Glutamatergic neuron (in vitro differentiated cells): ENCODE results near the gene UBL4B. TPM values are rescaled to one million over a fixed set of nuclear protein-coding genes. Genes with fewer than 3 reads are reported as not detected.

Source experiments
- DNase-seq: peaks from one replicate; pipeline ENCODE4 v3.0.0; 2022
- H3K27ac Mint-ChIP-seq: one replicate; pipeline ENCODE4 v1.8.0; 2020; ENCODE audit warnings: mild to moderate bottlenecking, mixed read lengths, inconsistent platforms; ENCODE audit not compliant: unreplicated experiment
- H3K27me3 Mint-ChIP-seq: one replicate; pipeline ENCODE4 v1.8.0; 2020; ENCODE audit warnings: mild to moderate bottlenecking, moderate library complexity, mixed read lengths, inconsistent platforms; ENCODE audit not compliant: unreplicated experiment
- H3K36me3 Mint-ChIP-seq: one replicate; pipeline ENCODE4 v1.8.0; 2020; ENCODE audit warnings: mild to moderate bottlenecking, mixed read lengths, inconsistent platforms; ENCODE audit not compliant: unreplicated experiment
- H3K4me1 Mint-ChIP-seq: one replicate; pipeline ENCODE4 v1.8.0; 2020; ENCODE audit warnings: mild to moderate bottlenecking, low read depth, mixed read lengths, inconsistent platforms; ENCODE audit not compliant: unreplicated experiment
- H3K4me3 Mint-ChIP-seq: one replicate; pipeline ENCODE4 v1.8.0; 2020; ENCODE audit warnings: mild to moderate bottlenecking, mixed read lengths, inconsistent platforms; ENCODE audit not compliant: unreplicated experiment
- H3K9me3 Mint-ChIP-seq: one replicate; pipeline ENCODE4 v1.8.0; 2020; ENCODE audit warnings: mild to moderate bottlenecking, moderate library complexity, mixed read lengths, inconsistent platforms; ENCODE audit not compliant: unreplicated experiment
- CTCF ChIP-seq: fragments of 200-600 bp; sonication (generic); IDR thresholded peaks from one replicate; pipeline ENCODE4 v1.5.0; 2021; ENCODE audit not compliant: partially characterized antibody, unreplicated experiment
- total RNA-seq: library from RNA; stranded (reverse); fragmentation: NEBNext Ultra II Directional; extraction: Animal tissue kit (Norgen Biotek cat#: 25700); gene quantifications from one replicate; pipeline ENCODE4 v1.2.1, GENCODE V29; 2021; ENCODE audit not compliant: unreplicated experiment

UBL4B gene
- total RNA-seq, 1 donor from 2014 or later = not detected

DNA sequence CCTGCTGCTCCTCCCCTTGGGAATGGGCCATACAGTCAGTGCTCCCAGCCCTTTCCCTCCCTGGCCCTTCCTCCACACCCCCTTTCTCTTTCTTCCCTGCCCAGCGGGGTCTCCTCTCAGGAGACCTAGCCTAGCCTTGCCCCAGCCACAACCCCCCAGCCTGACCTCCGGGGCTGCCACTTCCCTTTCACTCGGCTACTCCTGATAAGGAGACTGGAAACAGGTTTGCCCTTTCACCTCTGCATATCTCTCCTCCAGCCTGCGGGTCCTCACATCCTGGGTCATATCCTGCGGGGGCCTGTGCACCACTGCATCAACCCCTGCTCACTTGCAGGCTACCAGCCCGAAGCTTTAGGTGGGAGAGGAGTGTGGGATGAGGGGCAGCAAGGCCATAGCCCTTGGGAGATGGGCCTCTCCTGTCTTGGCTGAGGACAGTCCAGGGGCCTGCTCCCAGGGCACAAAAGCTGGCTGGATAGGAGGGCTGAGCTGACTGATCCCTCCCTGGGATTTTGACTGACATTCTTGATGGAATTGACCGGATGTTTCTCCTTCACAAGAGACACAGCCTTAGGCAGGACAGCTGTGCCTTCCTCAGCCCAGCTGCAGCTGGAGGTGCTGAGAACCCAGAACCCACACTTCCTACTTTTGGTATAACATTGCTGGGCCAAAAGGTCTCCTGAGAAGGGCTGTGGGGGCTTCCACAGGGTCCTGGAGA is 22.5 kb upstream of the UBL4B start:
- Mint-ChIP-seq H3K27ac (no peak overlapping the region), H3K27me3 (peaks cover 25% of the 10 kb centered on the region), H3K36me3 (no peaks in the 10 kb centered on the region), H3K4me3 (no peak overlapping the region), H3K4me1 (peaks cover 9% of the 10 kb centered on the region), H3K9me3 (peaks cover 6% of the 10 kb centered on the region)
- no peak for DNase-seq
- TF ChIP-seq CTCF = no peak

- H3K4me3 Mint-ChIP-seq = no peak overlapping the region
- H3K36me3 Mint-ChIP-seq = no peaks in the 10 kb centered on the region
- no peak for DNase-seq
- no peak overlapping the region for H3K27ac Mint-ChIP-seq
- H3K4me1 Mint-ChIP-seq = peaks cover 9% of the 10 kb centered on the region
- H3K27me3 Mint-ChIP-seq = peaks cover 13% of the 10 kb centered on the region
- TF ChIP-seq CTCF = no peak
- peaks cover 4% of the 10 kb centered on the region for H3K9me3 Mint-ChIP-seq
Measured at GRCh38 chr1:110091381-110091780, 20.9 kb upstream of the UBL4B start.

- no peak for DNase-seq
- H3K4me1 Mint-ChIP-seq = peaks cover 9% of the 10 kb centered on the region
- TF ChIP-seq CTCF = no peak
- H3K36me3 Mint-ChIP-seq = no peaks in the 10 kb centered on the region
- H3K4me3 Mint-ChIP-seq = no peak overlapping the region
- H3K27ac Mint-ChIP-seq = no peak overlapping the region
- H3K27me3 Mint-ChIP-seq = peaks cover 8% of the 10 kb centered on the region
- no peaks in the 10 kb centered on the region for H3K9me3 Mint-ChIP-seq
Measured at GRCh38 chr1:110091791-110092190, 20.5 kb upstream of the UBL4B start.

DNA sequence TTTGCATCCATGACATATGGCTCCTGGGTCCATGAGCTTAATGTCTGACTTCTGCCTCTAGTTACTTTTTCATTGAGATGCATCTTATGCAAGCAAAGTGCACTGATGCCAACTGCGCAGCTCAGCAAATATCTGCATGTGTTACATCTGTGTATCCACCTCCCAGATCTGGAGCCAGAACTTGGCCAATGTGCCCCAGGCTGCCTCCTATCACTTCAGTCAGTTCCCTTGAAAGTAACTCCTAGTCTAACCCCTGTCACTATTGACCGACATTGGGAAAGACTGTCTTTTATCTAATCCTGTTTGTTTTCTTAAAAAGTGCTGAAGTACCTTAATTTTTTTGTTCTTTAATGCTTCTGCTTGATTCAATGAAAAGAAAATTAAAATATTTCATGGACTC is 19.3 kb upstream of the UBL4B start:
- TF ChIP-seq CTCF = no peak
- no peaks in the 10 kb centered on the region for H3K9me3 Mint-ChIP-seq
- H3K27ac Mint-ChIP-seq = no peak overlapping the region
- H3K27me3 Mint-ChIP-seq = peaks cover 3% of the 10 kb centered on the region
- H3K36me3 Mint-ChIP-seq = no peaks in the 10 kb centered on the region
- H3K4me1 Mint-ChIP-seq = peaks cover 9% of the 10 kb centered on the region
- DNase-seq = no peak
- no peak overlapping the region for H3K4me3 Mint-ChIP-seq

- no peaks in the 10 kb centered on the region for H3K9me3 Mint-ChIP-seq
- H3K4me1 Mint-ChIP-seq = peaks cover 9% of the 10 kb centered on the region
- no peak overlapping the region for H3K4me3 Mint-ChIP-seq
- peaks cover 7% of the 10 kb centered on the region for H3K27me3 Mint-ChIP-seq
- no peaks in the 10 kb centered on the region for H3K36me3 Mint-ChIP-seq
- no peak for DNase-seq
- no peak overlapping the region for H3K27ac Mint-ChIP-seq
- TF ChIP-seq CTCF = no peak
Measured at GRCh38 chr1:110094931-110095654, 17.1 kb upstream of the UBL4B start.
